NCI-H1048 (cell line): ENCODE measurements around the gene ALKBH6.
"Not testable (repeated sequence)": the region's sequence is repeated elsewhere in the genome, so short reads cannot be mapped to it uniquely, and the experiment has no call there.

Experiments used
- DNase-seq: peaks from one replicate; lab custom pipeline; 2025; lab: John Stamatoyannopoulos, UW

Gene ALKBH6

DNA sequence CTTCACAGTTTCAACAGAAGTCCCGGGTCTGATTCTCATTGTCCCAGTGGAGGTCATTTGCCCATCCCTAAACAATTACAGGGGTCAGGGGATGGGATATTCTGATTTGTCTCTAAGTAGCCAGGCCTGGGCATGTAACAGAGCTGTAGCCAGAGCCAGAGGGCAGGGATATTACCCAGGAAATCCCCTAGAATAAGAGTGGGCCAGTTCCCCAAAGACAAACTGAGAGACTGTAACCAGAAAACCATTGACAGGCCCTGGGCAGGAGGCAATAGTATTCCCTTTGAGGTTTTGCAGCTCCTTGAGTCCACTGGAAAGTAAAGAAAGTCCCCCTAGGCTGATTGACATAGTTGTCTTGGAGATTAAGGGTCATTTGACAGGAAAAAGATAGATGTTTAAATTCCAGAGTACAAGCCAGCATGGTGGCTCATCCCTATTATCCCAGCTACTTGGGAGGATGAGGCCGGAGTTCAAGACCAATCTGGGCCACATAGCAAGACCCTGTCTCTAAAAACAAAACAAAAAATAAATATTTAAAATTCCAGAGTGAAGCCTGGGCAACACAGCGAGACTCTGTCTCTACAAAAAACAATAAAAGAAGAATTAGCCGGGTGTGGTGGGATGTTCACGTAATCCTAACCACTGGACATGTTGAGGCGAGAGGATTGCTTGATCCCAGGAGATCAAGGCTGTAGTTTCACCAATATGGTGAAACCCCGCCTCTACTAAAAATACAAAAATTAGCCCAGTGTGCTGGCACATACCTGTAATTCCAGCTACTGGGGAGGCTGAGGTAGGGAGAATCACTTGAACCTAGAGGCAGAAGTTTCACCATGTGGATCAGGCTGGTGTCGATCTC lies 20.9 kb downstream of the ALKBH6 start:
- DNase-seq: no peak

DNA sequence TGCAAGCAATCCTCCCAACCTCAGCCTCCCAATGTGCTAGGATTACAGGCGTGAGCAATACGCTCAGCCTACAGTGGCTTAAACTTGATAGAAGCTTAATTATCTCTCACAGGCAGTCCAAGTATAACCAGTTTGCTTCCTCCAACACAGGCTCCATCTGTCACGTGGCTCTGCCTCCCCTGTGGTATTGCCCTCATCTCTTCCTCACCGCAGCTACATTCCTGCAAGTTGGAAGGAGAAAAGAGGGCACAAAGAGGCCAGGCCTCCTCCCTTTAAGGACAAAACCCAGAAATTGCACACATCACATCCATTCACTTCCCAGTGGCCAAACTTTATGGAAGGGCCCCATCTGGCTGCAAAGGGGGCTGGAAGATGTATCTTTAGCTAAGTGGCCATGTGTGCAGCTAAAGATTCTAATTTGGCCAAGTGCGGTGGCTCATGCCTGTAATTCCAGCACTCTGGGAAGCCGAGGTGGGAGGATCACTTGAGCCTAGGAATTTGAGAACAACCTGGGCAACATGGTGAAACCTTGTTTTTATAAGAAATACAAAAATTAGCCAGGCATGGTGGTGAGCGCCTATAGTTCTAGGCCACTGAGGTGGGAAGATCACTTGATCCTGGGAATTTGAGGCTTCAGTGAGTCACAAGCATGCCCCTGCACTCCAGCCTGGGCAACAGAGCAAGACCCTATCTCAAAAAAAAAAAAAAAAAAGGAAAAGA lies 22.1 kb downstream of the ALKBH6 start:
- no peak for DNase-seq

DNA sequence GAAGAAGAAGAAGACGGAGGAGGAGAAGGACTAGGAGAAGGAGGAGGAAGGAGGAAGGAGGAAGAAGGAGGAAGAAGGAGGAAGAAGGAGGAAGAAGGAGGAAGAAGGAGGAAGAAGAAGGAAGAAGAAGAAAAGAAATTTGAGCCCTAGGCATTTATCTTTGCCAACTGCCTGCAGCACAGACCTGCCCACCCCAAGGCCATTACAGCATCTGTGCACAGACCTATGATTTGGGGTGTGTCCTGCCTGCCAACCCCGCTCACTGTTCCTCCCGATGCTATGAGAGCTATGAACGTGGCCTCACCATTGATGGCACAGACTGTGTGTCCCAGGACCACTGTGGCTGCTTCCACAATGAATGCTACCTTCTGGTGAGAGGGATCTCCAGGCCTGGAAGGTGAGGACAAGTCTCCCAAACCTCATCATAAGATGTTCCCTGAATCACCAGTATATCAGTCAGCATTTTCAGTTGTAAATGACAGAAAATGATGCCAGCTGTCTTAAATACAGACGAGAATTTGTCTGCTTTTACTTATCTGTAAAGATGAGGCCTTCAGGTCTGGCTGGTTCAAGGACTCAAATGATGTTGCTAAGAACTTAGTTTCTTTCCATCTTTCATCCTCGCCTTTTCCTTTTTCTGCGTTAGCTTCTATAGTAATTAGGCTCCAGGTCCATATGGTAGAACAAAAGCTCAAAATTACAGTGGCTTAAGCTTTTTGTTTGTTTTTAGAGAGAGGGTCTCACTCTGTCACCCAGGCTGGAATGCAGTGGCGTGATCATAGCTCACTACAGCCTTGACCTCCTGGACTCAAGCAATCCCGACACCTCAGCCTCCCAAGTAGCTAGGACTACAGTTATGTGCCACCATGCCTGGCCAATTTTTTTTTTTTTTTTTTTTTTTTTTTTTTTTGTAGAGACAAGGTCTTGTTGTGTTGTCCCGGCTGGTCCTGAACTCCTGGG lies 23.0 kb downstream of the ALKBH6 start:
- DNase-seq: no peak

DNA sequence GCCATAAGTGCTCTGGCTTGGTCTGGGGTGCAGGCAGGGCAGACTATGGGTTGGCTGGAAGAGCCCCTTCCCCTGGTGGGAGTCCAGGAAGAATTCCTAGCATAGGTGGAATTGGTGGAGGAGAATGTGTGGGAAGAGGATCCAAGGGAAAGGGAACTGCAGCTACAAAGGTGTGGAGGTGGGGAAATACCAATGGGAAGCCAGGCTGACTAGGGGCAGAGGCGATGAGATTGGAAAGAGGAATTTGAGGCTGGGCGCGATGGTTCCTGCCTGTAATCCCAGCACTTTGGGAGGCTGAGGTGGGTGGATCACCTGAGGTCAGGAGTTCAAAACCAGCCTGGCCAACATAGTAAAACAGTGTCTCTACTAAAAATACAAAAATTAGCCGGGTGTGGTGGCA lies 23.9 kb downstream of the ALKBH6 start:
- DNase-seq: no peak

DNA sequence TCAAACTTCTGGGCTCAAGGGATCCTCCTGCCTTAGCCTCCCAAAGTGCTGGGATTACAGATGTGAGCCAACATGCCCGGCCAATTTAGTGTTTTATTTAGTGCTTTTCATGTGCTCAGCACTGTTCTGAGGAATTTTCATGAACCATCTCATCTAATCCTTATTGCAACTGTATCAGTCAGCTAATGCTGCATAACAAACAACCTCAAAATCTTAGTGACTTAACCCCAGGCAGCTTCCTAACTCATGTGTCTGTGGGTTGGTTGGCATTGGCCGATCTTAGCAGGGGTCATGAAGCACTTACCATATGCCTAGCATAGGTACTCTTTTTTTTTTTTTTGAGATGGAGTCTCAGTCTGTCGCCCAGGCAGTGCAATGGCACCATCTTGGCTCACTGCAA lies 25.2 kb downstream of the ALKBH6 start:
- DNase-seq: no peak

DNA sequence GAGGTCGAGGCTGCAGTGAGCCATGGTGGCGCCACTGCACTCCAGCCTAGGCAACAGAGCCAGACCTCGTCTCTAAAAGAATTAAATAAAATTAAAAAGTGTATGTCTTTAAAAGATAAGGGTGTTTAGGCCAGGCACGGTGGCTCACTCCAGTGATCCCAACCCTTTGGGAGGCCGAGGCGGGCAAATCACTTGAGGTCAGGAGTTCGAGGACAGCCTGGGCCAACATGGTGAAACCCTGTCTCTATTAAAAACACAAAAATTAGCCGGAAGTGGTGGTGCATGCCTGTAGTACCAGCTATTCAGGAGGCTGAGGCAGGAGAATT lies 26.5 kb downstream of the ALKBH6 start:
- no peak for DNase-seq

DNA sequence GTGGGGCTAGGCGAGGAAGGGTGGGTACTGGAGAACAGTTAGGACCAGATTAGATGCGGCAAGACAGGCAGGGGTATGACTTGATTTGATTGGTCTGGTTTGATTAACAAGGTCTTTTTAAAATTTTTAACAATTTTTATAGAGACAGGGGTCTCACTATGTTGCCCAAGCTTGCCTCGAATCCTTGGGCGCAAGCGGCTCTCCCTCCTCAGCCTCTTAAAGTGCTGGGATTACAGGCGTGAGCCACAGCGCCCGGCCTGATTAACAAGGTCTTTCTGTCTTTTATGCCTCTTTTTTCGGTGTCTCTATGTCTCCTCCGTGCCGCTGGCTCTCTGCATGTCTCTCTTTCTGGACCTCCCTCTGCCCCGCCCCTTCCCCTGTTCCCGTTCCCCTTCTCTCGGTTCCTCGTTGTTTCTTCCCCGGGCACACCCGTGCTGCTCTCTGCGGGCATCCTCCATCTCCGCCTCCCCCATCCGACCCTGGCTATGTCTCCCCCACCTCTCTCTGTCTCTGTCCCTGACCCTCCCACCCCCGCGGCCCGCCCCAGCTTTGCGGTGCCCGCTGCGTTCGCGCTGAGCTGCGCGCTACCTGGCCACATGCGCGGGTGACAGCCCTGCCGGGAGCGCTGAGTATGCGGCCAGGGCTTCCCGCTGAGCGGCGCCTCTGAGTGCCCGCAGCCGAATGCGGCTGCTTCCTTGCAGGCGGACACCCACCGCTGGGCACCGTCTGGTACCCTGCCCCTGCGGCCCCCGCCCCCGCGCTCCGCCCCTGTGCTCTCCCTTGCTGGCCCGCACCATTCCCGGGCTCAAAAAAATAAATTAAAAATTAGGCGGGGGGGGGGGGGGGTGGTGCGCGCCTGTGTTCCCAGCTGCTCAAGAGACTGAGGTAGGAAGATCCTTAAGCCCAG lies 27.1 kb downstream of the ALKBH6 start:
- no peak for DNase-seq

DNA sequence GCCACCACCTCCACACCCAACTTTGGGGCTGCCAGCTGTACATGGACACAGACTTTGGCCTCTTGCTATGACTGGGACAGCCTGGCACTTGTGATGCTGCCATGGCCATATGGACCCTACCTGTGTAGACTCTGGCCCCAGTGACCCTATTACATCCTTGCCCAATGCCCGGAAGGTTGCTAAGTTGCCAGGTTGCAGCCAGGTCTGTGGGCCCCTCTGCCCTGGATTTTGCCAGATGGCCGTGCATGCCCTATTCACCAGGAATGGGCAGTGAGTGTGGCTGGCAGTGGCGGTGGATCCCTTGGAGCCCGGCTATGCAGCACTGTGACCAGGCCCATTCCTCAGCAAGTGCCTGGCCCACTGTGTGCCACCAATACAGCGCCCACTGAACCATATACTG lies 27.9 kb downstream of the ALKBH6 start:
- no peak for DNase-seq

DNA sequence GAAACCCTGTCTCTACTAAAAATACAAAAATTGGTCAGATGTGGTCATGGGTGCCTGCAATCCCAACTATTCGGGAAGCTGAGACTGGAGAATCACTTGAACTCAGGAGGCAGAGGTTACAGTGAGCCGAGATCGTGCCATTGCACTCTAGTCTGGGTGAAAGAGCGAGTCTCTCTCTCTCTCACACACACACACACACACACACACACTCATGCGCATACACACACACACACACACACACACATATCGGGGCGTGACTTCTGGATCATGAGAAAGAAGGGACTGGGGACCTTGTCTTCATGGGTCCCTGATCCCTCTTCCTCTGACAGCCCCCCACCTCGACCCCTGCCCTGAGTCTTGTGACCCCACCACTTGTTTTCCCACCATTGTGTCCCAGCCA lies 30.8 kb downstream of the ALKBH6 start:
- no peak for DNase-seq

DNA sequence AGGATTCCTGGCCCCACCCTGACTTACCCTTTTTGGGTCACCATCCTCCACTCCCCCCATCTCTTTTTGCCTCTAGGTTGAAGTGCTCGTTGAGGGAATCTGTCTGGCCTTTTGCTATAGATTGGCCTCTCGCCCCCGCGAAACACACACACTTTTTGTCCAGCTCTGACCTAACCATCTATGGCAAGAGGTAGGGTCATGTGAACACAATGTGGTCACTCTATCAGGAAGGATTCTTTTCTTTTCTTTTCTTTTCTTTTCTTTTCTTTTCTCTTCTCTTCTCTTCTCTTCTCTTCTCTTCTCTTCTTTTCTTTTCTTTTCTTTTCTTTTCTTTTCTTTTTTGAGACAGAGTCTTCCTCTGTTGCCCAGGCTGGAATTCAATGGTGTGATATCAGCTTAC lies 33.0 kb downstream of the ALKBH6 start:
- DNase-seq: not testable (repeated sequence)

DNA sequence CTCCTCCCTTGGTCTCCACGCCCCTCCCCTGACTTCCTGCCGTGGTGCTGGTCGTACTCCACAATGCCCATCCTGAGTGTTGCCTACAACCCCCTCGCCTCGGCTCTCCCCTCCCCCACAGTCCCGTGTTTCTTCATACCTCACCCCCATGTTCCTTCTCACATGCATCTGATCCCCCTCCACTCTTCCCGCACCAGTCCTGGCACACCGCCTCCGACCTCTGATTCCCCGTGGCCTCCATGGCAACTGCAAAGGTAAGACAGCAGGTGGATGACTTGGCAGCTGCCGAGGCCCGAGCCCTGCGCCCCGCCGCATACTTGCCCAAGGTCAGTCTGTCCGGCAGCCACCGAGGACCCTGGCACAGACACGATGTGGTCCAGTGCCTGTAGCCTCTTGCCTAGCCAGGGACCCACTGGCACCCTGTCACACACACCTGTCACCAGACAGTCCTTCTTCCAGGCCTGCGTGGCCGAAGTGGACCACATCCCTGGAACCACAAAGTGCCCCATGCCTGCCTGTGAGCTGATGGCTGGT lies 35.1 kb downstream of the ALKBH6 start:
- no peak for DNase-seq

DNA sequence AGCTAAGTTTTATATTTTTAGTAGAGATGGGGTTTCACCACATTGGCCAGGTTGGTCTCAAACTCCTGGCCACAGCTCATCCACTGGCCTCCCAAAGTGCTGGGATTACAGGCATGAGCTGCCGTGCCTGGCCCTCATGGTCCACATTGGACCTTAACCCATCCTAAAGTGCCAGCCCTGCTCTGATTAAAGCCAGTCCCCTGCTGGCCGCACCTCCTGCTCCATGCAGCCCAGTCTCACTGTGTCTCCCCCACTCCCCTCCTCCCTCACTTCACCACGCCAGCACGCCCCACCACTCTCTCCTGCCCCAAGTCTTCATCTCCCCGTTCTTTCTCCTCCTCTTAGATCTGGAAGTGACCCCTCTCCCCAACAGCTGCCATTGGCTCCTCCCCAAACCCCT lies 35.7 kb downstream of the ALKBH6 start:
- no peak for DNase-seq

DNA sequence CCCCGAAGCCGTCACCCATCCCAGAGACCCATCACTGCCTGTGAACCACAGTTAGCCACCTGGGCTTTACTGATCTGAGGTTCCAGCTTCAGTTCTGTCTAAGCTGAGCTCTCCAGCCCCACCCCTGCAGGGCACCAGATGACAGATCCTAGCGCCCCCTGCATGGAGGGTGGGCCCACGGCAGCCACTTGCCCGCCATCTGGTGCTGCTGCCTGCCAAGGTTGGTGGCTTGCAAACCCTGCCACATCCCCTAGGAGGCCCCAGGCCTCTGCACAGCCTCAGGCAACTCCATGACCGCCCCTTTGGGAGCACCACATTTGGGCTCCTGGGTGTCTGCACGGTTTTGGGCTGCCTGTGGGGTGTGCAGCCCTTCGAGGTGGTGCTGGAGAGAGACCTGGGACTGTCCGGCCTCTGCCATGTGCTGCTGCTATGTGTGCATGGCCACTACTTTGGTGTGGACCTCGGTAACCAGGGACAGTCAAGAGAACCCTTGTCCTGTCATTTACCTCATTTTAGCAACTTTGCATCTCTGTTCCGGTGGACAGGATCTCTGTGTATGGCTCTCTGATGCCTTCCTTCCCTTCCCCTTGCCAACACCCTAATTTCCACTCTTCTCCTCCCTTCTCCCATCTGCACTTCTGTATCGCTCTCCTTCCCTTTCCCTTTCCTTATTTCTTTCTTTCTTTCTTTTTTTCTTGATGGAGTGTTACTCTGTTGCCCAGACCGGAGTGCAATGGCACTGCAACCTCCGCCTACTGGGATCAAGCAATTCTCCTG lies 36.4 kb downstream of the ALKBH6 start:
- no peak for DNase-seq

DNA sequence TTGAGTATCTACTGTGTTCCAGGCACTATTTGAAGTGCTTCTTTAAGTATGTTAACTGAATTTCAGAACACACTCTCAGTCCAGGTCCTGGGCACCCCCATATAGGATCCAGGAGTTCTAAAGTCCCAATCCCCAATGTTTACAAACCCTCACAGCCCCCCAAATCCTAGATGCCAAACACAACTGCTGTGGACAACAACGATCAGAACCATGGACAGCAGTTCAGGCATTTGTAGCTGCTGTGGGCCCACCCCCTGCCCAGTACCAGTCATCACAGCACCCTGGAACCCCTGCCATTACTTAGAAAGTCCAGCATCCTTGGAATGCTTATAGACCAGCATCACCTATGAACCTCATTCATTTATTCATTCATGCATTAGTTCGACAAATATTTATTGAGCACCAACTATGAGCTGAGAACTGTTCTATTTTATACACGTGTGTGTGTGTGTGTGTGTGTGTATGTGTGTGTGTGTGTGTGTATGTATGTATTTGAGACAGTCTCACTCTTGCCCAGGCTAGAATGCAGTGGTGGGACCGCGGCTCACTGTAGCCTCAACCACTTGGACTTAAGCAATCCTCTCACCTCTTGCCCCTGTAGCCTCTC lies 38.3 kb downstream of the ALKBH6 start:
- no peak for DNase-seq

DNA sequence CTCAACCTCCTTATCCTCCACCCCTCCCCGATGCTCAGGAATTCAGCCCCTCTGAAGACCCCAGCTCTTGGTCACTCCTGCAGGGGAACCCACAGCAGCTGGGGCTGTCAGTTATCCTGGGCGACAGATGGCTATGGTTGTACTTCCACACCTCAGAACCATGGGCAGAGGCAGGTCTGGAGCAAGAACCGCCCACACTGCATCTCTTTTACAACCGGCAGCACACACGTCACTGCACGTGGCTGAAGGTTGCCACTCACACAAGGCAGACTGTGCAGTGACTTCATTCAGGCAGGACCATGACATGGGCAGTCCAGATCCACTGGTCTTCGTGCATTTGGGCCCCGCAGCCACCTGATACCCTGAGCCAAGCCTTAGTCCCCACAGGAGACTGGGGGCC lies 40.5 kb downstream of the ALKBH6 start:
- no peak for DNase-seq

DNA sequence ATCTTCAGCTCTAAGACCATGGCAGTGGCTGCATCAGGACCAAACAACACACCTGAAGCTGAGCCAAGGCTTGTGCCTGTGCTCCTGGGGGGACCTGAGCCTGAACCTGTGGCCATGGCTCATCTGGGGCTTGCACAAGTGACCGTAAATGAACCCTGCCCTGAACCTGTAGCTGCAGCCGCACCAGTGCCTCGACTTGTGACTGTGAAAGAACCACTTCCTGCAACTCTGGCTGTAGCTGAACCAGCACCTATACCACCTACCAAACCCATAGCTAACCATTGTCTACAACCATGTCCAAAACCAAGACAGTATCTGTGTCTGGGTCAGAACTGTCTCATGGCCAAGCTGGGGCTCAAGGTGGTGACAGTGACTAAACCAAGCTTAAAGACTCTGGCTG lies 47.2 kb downstream of the ALKBH6 start:
- DNase-seq: no peak

DNA sequence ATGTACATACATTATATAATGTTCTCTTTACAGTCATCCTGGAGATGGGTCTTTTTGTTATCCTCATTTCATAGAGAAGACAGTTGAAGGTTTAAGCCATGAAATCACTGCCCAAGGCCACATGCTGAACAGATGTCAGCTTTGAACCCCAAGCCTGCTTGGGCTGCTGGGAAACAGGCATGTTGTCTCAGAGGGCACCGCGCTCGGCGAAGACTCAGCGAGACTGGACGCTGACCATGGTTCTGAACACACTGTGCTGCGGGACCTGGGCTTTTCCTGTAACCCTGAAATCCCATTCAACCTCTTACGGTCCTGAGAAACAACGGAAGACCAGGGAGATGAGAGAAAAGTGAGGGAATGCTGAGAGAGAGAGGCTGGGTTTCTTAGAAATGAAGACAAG lies 50.5 kb downstream of the ALKBH6 start:
- no peak for DNase-seq

DNA sequence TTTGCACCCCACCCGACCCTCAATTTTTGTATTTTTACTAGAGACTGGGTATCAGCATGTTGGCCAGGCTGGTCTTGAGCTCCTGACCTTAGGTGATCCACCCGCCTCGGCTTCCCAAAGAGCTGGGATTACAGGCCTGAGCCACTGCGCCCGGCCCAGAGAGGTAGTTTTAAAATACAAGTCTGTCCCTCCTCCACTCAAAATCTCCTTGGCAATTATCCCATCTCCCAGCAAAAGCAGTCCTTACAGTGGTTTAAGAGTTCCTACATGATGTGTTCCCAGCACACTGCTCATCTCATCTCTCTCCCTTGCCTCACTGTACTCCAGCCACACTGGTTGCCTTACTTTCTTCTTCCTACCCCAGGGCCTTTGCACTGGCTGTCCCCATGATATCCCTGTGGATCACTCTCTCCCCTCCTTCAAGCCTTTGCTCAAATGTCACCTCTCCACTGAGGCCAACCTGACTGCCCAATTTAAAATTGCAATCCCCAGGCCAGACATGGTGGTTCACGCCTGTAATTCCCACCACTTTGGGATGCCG lies 53.5 kb downstream of the ALKBH6 start:
- no peak for DNase-seq

DNA sequence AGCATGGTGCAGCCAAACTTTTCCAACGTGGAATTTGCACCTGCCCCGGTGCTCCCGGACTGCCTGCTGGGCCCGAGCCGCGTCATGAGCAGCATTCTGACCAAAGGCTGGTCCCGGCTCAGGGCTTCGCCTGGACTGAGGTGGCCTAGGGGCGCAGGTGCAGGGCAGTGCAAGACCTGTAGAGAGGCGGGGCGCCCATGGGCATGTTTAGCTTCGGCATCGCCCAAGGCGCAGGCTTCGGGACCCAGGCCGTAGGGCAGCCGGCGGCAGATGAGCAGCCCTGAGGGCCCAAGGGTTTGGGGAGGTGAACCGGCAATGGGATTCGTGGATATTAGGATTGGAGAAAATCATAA lies 54.1 kb downstream of the ALKBH6 start:
- DNase-seq: no peak
